A549 (cell line): ENCODE measurements around the gene FSD1.

Experiments
- MYC ChIP-seq: IDR thresholded peaks from 2 replicates; pipeline ENCODE4 v1.6.1; 2012; ENCODE audit warnings: mild to moderate bottlenecking, inconsistent platforms, low read length, improper control_type of control experiment, borderline replicate concordance
- POLR2A ChIP-seq: IDR thresholded peaks from 2 replicates; pipeline ENCODE4 v1.6.1; 2012; ENCODE audit warnings: mild to moderate bottlenecking, low read length
- RARB ChIP-seq: fragments of 250-450 bp; sonication (Bioruptor Pico); IDR thresholded peaks from 2 replicates; pipeline ENCODE4 v1.8.0; 2021; ENCODE audit warnings: mild to moderate bottlenecking, moderate library complexity
- SMC3 ChIP-seq: fragments of >200 bp; sonication (Bioruptor Twin); formaldehyde crosslinking; IDR thresholded peaks from 3 replicates; pipeline ENCODE4 v1.6.1; 2018; ENCODE audit warnings: inconsistent platforms
- TF ChIP-seq, protein P1 (sequence below): fragments of 200-600 bp; sonication (generic); IDR thresholded peaks from 2 replicates; pipeline ENCODE4 v1.6.1; 2016; ENCODE audit warnings: antibody characterized with exemption, mild to moderate bottlenecking, moderate library complexity
- TF ChIP-seq, protein P2 (sequence below): fragments of >200 bp; sonication (Bioruptor Twin); formaldehyde crosslinking; IDR thresholded peaks from 3 replicates; pipeline ENCODE4 v1.5.1; 2016
- TF ChIP-seq, protein P3 (sequence below): fragments of 450-650 bp; IDR thresholded peaks from 2 replicates; pipeline ENCODE4 v1.6.1; 2014; ENCODE audit warnings: antibody characterized with exemption

DNA sequence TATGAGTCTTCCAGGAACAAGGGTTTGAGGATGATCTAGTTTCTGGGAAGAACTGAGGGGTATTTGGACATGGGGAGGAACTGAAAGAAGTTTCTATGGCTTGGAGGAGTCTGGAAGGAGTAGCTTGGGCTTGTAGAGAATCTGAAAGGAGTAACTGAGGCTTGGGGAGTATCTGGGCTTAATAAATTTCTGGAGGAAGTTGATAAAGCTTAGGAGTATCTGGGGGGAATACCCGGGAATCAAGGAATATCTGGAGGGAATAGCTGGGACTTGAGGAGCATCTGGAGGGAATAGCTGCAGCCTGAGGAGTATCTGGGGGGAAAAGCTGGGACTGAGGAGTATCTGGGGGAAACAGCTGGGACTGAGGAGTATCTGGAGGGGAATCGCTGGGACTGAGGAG, 16.0 kb downstream of the FSD1 start:
- TF ChIP-seq, protein P1, sequence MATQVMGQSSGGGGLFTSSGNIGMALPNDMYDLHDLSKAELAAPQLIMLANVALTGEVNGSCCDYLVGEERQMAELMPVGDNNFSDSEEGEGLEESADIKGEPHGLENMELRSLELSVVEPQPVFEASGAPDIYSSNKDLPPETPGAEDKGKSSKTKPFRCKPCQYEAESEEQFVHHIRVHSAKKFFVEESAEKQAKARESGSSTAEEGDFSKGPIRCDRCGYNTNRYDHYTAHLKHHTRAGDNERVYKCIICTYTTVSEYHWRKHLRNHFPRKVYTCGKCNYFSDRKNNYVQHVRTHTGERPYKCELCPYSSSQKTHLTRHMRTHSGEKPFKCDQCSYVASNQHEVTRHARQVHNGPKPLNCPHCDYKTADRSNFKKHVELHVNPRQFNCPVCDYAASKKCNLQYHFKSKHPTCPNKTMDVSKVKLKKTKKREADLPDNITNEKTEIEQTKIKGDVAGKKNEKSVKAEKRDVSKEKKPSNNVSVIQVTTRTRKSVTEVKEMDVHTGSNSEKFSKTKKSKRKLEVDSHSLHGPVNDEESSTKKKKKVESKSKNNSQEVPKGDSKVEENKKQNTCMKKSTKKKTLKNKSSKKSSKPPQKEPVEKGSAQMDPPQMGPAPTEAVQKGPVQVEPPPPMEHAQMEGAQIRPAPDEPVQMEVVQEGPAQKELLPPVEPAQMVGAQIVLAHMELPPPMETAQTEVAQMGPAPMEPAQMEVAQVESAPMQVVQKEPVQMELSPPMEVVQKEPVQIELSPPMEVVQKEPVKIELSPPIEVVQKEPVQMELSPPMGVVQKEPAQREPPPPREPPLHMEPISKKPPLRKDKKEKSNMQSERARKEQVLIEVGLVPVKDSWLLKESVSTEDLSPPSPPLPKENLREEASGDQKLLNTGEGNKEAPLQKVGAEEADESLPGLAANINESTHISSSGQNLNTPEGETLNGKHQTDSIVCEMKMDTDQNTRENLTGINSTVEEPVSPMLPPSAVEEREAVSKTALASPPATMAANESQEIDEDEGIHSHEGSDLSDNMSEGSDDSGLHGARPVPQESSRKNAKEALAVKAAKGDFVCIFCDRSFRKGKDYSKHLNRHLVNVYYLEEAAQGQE: no peak
- TF ChIP-seq, protein P2, sequence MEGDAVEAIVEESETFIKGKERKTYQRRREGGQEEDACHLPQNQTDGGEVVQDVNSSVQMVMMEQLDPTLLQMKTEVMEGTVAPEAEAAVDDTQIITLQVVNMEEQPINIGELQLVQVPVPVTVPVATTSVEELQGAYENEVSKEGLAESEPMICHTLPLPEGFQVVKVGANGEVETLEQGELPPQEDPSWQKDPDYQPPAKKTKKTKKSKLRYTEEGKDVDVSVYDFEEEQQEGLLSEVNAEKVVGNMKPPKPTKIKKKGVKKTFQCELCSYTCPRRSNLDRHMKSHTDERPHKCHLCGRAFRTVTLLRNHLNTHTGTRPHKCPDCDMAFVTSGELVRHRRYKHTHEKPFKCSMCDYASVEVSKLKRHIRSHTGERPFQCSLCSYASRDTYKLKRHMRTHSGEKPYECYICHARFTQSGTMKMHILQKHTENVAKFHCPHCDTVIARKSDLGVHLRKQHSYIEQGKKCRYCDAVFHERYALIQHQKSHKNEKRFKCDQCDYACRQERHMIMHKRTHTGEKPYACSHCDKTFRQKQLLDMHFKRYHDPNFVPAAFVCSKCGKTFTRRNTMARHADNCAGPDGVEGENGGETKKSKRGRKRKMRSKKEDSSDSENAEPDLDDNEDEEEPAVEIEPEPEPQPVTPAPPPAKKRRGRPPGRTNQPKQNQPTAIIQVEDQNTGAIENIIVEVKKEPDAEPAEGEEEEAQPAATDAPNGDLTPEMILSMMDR: no peak
- TF ChIP-seq, protein P3, sequence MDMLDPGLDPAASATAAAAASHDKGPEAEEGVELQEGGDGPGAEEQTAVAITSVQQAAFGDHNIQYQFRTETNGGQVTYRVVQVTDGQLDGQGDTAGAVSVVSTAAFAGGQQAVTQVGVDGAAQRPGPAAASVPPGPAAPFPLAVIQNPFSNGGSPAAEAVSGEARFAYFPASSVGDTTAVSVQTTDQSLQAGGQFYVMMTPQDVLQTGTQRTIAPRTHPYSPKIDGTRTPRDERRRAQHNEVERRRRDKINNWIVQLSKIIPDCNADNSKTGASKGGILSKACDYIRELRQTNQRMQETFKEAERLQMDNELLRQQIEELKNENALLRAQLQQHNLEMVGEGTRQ: no peak
- no peak for TF ChIP-seq MYC
- TF ChIP-seq POLR2A: no peak
- TF ChIP-seq RARB (CRISPR knock-in tag): no peak
- TF ChIP-seq SMC3: no peak
